ENCODE results near the gene TCF3.

Gene TCF3

GRCh38 chr19:1657746-1658145 lies 5.3 kb upstream of the TCF3 start:
- Histone ChIP-seq H3K4me2 (ENCODE audit: insufficient read depth, low read length, poor library complexity, severe bottlenecking) (no peak overlapping the region), H2AFZ (ENCODE audit: low read length) (no peak overlapping the region), H3K4me1 (ENCODE audit: control insufficient read depth in 2 of 2, insufficient read depth in 1 of 2, low read depth in 1 of 2, low read length in 2 of 2) (peaks cover 0 to 2% of the 10 kb centered on the region in 2 donors), H3K14ac (ENCODE audit: low read length) (no peak overlapping the region), H3K4ac (ENCODE audit: low read length) (no peak overlapping the region), H3K79me1 (ENCODE audit: low read depth, low read length) (no peaks in the 10 kb centered on the region), H3K18ac (ENCODE audit: low read length) (peak overlapping the region; percentile 64), H2BK120ac (ENCODE audit: low read depth, low read length) (no peak overlapping the region), H3K9ac (ENCODE audit: low read depth, low read length, poor library complexity) (no peak overlapping the region), H2BK15ac (ENCODE audit: low read length) (no peak overlapping the region), H2BK5ac (ENCODE audit: low read length) (no peak overlapping the region), H3K27me3 (ENCODE audit: control insufficient read depth in 3 of 3, insufficient read depth in 3 of 3, low read depth in 1 of 3, low read length in 3 of 3) (peaks cover 0 to 20% (median 0%) of the 10 kb centered on the region in 3 experiments), H3K4me3 (ENCODE audit: low read length in 2 of 2) (peak overlapping the region in 1 of 2 donors; percentile 19), H4K8ac (ENCODE audit: low read depth, low read length) (no peak overlapping the region), H2BK12ac (ENCODE audit: low read length) (no peak overlapping the region), H3K27ac (replicated peaks; ENCODE audit: low read length) (no peak overlapping the region), H4K91ac (ENCODE audit: low read depth, low read length, poor library complexity) (no peak overlapping the region), H3K9me3 (replicated peaks in 1 of 2; ENCODE audit: control insufficient read depth in 2 of 2, insufficient read depth in 1 of 2, low read depth in 1 of 2, low read length in 2 of 2) (no peaks in the 10 kb centered on the region), H3K36me3 (replicated peaks in 1 of 2; ENCODE audit: control insufficient read depth in 2 of 2, insufficient read depth in 2 of 2, low read length in 2 of 2) (no peaks in the 10 kb centered on the region), H2AK5ac (ENCODE audit: low read depth, low read length) (peak overlapping the region; percentile 98), H3K23ac (ENCODE audit: low read depth, low read length, poor library complexity) (no peak overlapping the region)
- WGBS, 2 donors (ENCODE audit: extremely low coverage in 2 of 2, insufficient read length in 2 of 2, insufficient replicate concordance in 1 of 2), result no CpG with 5 or more reads among the region's 17 CpGs
- no peak for DNase-seq (ENCODE audit: low spot score)

GRCh38 chr19:1656988-1657536 lies 4.6 kb upstream of the TCF3 start:
- H3K4me3 ChIP-seq (ENCODE audit: low read length in 2 of 2), result no peak overlapping the region
- no peak for DNase-seq (ENCODE audit: low spot score)
- H3K23ac ChIP-seq (ENCODE audit: low read depth, low read length, poor library complexity), result no peak overlapping the region
- peak overlapping the region; percentile 24 for H3K9ac ChIP-seq (ENCODE audit: low read depth, low read length, poor library complexity)
- H2BK5ac ChIP-seq (ENCODE audit: low read length), result no peak overlapping the region
- H2AK5ac ChIP-seq (ENCODE audit: low read depth, low read length), result peak overlapping the region; percentile 98
- no peak overlapping the region for H4K91ac ChIP-seq (ENCODE audit: low read depth, low read length, poor library complexity)
- H3K27me3 ChIP-seq (ENCODE audit: control insufficient read depth in 3 of 3, insufficient read depth in 3 of 3, low read depth in 1 of 3, low read length in 3 of 3), result peaks cover 0 to 20% (median 0%) of the 10 kb centered on the region in 3 experiments
- no peak overlapping the region for H2AFZ ChIP-seq (ENCODE audit: low read length)
- H2BK15ac ChIP-seq (ENCODE audit: low read length), result no peak overlapping the region
- no peak overlapping the region for H2BK12ac ChIP-seq (ENCODE audit: low read length)
- no peak overlapping the region for H3K4ac ChIP-seq (ENCODE audit: low read length)
- H3K79me1 ChIP-seq (ENCODE audit: low read depth, low read length), result no peaks in the 10 kb centered on the region
- no peak overlapping the region for H3K4me2 ChIP-seq (ENCODE audit: insufficient read depth, low read length, poor library complexity, severe bottlenecking)
- H3K27ac ChIP-seq (replicated peaks; ENCODE audit: low read length), result no peak overlapping the region
- no peak overlapping the region for H4K8ac ChIP-seq (ENCODE audit: low read depth, low read length)
- WGBS, 2 donors (ENCODE audit: extremely low coverage in 2 of 2, insufficient read length in 2 of 2, insufficient replicate concordance in 1 of 2), result no CpG with 5 or more reads among the region's 8 CpGs
- no peak overlapping the region for H3K14ac ChIP-seq (ENCODE audit: low read length)
- H2BK120ac ChIP-seq (ENCODE audit: low read depth, low read length), result no peak overlapping the region
- no peaks in the 10 kb centered on the region for H3K36me3 ChIP-seq (replicated peaks in 1 of 2; ENCODE audit: control insufficient read depth in 2 of 2, insufficient read depth in 2 of 2, low read length in 2 of 2)
- peaks cover 0 to 2% of the 10 kb centered on the region in 2 donors for H3K4me1 ChIP-seq (ENCODE audit: control insufficient read depth in 2 of 2, insufficient read depth in 1 of 2, low read depth in 1 of 2, low read length in 2 of 2)
- H3K18ac ChIP-seq (ENCODE audit: low read length), result no peak overlapping the region
- H3K9me3 ChIP-seq (replicated peaks in 1 of 2; ENCODE audit: control insufficient read depth in 2 of 2, insufficient read depth in 1 of 2, low read depth in 1 of 2, low read length in 2 of 2), result no peaks in the 10 kb centered on the region

GRCh38 chr19:1655987-1656608 lies 3.7 kb upstream of the TCF3 start:
- no peaks in the 10 kb centered on the region for H3K79me1 ChIP-seq (ENCODE audit: low read depth, low read length)
- no peak overlapping the region for H3K9ac ChIP-seq (ENCODE audit: low read depth, low read length, poor library complexity)
- no peaks in the 10 kb centered on the region for H3K36me3 ChIP-seq (replicated peaks in 1 of 2; ENCODE audit: control insufficient read depth in 2 of 2, insufficient read depth in 2 of 2, low read length in 2 of 2)
- no peak overlapping the region for H3K4me3 ChIP-seq (ENCODE audit: low read length in 2 of 2)
- no peaks in the 10 kb centered on the region for H3K9me3 ChIP-seq (replicated peaks in 1 of 2; ENCODE audit: control insufficient read depth in 2 of 2, insufficient read depth in 1 of 2, low read depth in 1 of 2, low read length in 2 of 2)
- no CpG with 5 or more reads among the region's 19 CpGs for WGBS, 2 donors (ENCODE audit: extremely low coverage in 2 of 2, insufficient read length in 2 of 2, insufficient replicate concordance in 1 of 2)
- no peak overlapping the region for H2AFZ ChIP-seq (ENCODE audit: low read length)
- H2AK5ac ChIP-seq (ENCODE audit: low read depth, low read length), result peak overlapping the region; percentile 82
- H3K27ac ChIP-seq (replicated peaks; ENCODE audit: low read length), result no peak overlapping the region
- H3K4me1 ChIP-seq (ENCODE audit: control insufficient read depth in 2 of 2, insufficient read depth in 1 of 2, low read depth in 1 of 2, low read length in 2 of 2), result peaks cover 0 to 2% of the 10 kb centered on the region in 2 donors
- H3K14ac ChIP-seq (ENCODE audit: low read length), result no peak overlapping the region
- H2BK15ac ChIP-seq (ENCODE audit: low read length), result peak overlapping the region; percentile 79
- H4K91ac ChIP-seq (ENCODE audit: low read depth, low read length, poor library complexity), result no peak overlapping the region
- no peak overlapping the region for H3K4me2 ChIP-seq (ENCODE audit: insufficient read depth, low read length, poor library complexity, severe bottlenecking)
- no peak overlapping the region for H3K4ac ChIP-seq (ENCODE audit: low read length)
- H2BK5ac ChIP-seq (ENCODE audit: low read length), result peak overlapping the region; percentile 11
- H3K18ac ChIP-seq (ENCODE audit: low read length), result no peak overlapping the region
- no peak overlapping the region for H4K8ac ChIP-seq (ENCODE audit: low read depth, low read length)
- no peak for DNase-seq (ENCODE audit: low spot score)
- no peak overlapping the region for H2BK12ac ChIP-seq (ENCODE audit: low read length)
- no peak overlapping the region for H2BK120ac ChIP-seq (ENCODE audit: low read depth, low read length)
- H3K23ac ChIP-seq (ENCODE audit: low read depth, low read length, poor library complexity), result peak overlapping the region; percentile 55
- peaks cover 0 to 20% (median 0%) of the 10 kb centered on the region in 3 experiments for H3K27me3 ChIP-seq (ENCODE audit: control insufficient read depth in 3 of 3, insufficient read depth in 3 of 3, low read depth in 1 of 3, low read length in 3 of 3)

- Histone ChIP-seq H3K4ac (ENCODE audit: low read length) (no peak overlapping the region), H3K18ac (ENCODE audit: low read length) (no peak overlapping the region), H2BK12ac (ENCODE audit: low read length) (peak overlapping the region; percentile 73), H4K91ac (ENCODE audit: low read depth, low read length, poor library complexity) (no peak overlapping the region), H3K36me3 (replicated peaks in 1 of 2; ENCODE audit: control insufficient read depth in 2 of 2, insufficient read depth in 2 of 2, low read length in 2 of 2) (no peaks in the 10 kb centered on the region), H4K8ac (ENCODE audit: low read depth, low read length) (peak overlapping the region; percentile 65), H2BK15ac (ENCODE audit: low read length) (peak overlapping the region; percentile 79), H3K4me1 (ENCODE audit: control insufficient read depth in 2 of 2, insufficient read depth in 1 of 2, low read depth in 1 of 2, low read length in 2 of 2) (peaks cover under 1 to 2% of the 10 kb centered on the region in 2 donors), H2BK120ac (ENCODE audit: low read depth, low read length) (no peak overlapping the region), H3K9me3 (replicated peaks in 1 of 2; ENCODE audit: control insufficient read depth in 2 of 2, insufficient read depth in 1 of 2, low read depth in 1 of 2, low read length in 2 of 2) (no peaks in the 10 kb centered on the region), H3K79me1 (ENCODE audit: low read depth, low read length) (no peaks in the 10 kb centered on the region), H3K23ac (ENCODE audit: low read depth, low read length, poor library complexity) (peak overlapping the region; percentile 55), H3K14ac (ENCODE audit: low read length) (peak overlapping the region; percentile 38), H3K4me2 (ENCODE audit: insufficient read depth, low read length, poor library complexity, severe bottlenecking) (no peak overlapping the region), H2AK5ac (ENCODE audit: low read depth, low read length) (peak overlapping the region; percentile 82), H3K4me3 (ENCODE audit: low read length in 2 of 2) (no peak overlapping the region), H3K9ac (ENCODE audit: low read depth, low read length, poor library complexity) (peak overlapping the region; percentile 63), H3K27ac (replicated peaks; ENCODE audit: low read length) (no peak overlapping the region), H3K27me3 (ENCODE audit: control insufficient read depth in 3 of 3, insufficient read depth in 3 of 3, low read depth in 1 of 3, low read length in 3 of 3) (peaks cover 0 to 20% (median 0%) of the 10 kb centered on the region in 3 experiments), H2AFZ (ENCODE audit: low read length) (no peak overlapping the region), H2BK5ac (ENCODE audit: low read length) (peak overlapping the region; percentile 11)
- no peak for DNase-seq (ENCODE audit: low spot score)
- WGBS, 2 donors (ENCODE audit: extremely low coverage in 2 of 2, insufficient read length in 2 of 2, insufficient replicate concordance in 1 of 2), result no CpG with 5 or more reads among the region's 34 CpGs
Measured at GRCh38 chr19:1655131-1655981, 2.9 kb upstream of the TCF3 start.

Data from neuronal stem cell (in vitro differentiated cells).